C1 segment of cervical spinal cord (tissue), 14 donors: ENCODE data around the gene STPG3.
"Not testable (repeated sequence)": the region's sequence is repeated elsewhere in the genome, so short reads cannot be mapped to it uniquely, and the experiment has no call there.

Experiments used
- DNase-seq, 14 donors: peaks; one replicate each; lab custom pipeline; 2025; lab: John Stamatoyannopoulos, UW

STPG3 gene

GRCh38 chr9:137233143-137233980 is 17.7 kb upstream of the STPG3 start:
- no peak for DNase-seq

DNA sequence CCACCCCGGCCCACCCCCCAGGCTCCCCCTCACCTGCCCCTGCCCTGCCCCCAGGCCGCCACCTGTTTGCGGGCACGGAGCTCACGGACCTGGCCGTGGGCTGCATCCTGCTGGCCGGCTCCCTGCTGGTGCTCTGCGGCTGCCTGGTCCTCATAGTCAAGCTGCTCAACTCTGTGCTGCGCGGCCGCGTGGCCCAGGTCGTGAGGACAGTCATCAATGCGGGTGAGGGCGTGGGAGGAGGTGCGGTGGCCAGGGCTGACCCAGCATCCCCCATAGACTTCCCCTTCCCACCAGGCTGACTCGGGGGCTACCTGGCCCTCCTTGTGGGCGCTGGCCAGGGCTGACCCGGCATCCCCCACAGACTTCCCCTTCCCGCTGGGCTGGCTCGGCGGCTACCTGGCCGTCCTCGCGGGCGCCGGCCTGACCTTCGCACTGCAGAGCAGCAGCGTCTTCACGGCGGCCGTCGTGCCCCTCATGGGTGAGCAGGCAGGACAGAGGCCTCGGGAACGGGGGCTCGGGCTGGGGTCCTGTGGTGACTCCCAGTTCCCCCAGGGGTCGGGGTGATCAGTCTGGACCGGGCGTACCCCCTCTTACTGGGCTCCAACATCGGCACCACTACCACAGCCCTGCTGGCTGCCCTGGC is 16.9 kb upstream of the STPG3 start:
- DNase-seq, result no peak

DNA sequence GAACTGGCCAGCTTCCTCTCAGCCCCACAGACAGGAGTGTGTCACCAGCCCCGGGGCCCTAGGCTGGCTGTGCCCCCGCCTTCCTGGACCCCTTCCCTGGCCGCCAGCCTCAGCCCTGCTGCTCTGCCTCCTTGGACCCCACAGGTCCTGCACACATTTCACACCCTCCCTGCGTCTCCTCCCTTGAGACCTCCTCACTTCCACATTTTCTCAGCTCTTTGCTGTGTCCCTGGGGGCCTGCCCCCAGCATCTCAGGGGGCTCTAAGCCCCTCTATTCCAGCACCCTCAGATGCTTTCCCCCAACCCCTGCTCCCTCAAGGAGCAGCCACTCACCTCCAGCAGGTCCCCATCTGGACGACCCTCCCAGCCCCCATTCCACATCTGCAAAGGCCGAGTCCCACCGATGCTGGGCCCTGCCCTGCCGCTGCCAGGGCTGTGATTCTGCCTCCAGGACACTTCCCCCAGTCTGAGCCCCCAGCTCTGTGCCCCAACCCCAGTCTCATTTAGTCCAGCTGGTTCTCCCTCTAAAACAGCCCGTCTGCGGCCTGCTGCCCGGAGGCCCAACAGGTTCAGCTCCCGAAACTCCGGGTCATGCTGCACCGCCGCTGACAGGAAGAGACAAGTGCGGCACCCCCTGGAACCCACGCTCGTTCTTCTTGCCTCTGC is 16.2 kb upstream of the STPG3 start:
- DNase-seq, result no peak

DNA sequence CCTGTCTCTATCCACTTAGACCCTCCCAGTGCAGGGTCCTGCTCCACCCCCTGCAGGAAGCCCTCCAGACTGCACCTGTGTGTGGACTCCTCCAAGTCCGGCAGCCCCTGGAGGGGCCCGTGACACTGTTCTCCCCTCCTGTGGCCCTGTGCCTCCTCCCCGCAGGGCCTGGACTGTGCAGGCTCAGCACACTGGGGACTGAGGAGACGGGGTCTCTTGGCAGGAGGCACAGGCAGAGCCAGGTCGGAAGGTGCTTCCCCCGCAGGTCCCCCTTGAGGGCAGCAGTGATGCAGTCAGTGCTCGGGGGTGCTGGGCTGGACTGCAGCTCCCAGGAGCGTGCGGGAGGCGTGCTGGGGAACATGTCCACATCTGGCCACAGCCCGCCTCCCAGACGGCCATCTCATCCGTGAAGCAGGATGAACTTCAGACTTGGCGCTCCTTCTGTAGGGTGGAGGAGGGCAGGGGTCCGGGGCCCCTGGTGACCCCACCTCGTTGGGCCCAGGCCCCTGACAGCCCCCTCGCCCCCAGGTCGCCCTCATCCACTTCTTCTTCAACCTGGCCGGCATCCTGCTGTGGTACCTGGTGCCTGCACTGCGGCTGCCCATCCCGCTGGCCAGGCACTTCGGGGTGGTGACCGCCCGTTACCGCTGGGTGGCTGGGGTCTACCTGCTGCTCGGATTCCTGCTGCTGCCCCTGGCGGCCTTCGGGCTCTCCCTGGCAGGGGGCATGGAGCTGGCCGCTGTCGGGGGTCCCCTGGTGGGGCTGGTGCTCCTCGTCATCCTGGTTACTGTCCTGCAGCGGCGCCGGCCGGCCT is 15.5 kb upstream of the STPG3 start:
- DNase-seq, result no peak

DNA sequence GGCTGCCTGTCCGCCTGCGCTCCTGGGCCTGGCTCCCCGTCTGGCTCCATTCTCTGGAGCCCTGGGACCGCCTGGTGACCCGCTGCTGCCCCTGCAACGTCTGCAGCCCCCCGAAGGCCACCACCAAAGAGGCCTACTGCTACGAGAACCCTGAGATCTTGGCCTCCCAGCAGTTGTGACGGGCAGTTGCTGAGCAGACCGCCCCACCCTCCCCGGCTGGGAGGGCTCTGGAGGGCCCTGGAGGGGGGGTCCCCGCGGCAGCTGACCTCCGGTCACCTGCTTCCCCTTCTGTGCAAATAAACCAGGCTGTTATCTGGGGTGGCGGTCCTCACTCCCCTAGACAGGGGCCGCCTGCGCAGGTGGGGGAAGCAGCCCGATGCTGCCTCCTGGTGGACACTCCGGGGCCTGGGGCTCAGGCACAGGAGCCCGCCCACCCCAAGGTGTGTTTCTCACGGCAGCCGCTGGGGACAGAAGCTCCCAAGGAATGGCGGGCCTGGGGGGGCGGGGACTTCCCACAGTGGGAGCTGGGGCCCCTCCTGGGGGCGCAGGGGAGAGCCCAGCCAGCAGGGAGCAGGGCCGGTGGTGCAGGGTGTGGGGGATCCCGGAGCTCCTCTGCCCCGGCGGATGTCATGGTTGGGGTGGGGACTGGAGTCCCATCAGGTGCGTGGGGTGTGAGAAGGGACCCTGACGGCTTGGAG is 14.7 kb upstream of the STPG3 start:
- peak; percentile 10 to 81 (median 56) for DNase-seq

- DNase-seq, result peak in 1 of 14 donors; percentile 30
Measured at GRCh38 chr9:137236936-137237421, 14.1 kb upstream of the STPG3 start.

DNA sequence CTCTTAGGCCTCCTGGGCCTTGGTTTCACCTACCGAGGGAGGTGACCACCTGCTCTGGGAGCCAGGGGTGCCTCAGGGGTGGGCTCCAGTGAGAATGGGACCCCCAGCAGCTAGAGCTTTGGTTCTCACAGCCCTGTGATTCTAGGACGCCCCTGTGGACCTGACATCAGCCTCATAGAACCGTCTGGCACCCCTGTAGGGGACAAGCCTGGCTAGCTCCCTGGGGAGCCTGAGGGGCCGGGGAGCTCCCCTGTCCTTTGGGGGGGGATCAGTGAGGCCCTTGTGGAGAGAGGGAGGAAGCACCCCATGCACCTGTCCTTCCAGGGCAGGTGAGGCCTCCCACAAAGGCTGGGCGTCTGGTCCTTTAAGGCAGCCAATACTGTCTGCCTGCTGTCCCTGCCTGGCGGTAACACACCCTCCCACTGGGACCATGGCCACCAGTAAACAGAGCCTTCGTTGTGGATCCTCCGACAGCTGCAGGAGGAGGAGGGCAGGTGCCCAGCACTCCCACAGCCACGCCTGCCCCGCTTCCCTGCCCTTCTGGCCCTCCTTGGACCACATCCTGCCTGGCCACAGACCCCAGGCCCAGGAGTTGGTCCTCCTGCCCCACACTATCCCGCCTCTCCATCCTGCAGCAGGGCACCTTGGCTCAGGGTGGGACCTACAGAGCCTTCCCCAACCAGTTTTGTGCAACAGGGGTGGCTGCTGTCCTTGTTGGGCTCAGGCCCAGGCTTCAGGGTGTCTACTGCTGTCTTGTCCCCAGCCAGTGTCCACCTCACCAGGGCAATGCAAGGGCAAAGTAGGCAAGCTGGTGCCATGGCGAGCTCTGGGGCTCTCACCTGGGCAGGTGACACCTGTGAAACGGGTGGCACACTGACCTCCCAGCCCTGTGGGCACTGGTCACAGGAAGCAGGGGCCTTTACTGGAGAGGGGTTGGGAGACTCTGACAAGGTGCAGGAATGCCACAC is 13.0 kb upstream of the STPG3 start:
- peak in 9 of 14 donors; percentile 33 to 77 (median 56) for DNase-seq

DNA sequence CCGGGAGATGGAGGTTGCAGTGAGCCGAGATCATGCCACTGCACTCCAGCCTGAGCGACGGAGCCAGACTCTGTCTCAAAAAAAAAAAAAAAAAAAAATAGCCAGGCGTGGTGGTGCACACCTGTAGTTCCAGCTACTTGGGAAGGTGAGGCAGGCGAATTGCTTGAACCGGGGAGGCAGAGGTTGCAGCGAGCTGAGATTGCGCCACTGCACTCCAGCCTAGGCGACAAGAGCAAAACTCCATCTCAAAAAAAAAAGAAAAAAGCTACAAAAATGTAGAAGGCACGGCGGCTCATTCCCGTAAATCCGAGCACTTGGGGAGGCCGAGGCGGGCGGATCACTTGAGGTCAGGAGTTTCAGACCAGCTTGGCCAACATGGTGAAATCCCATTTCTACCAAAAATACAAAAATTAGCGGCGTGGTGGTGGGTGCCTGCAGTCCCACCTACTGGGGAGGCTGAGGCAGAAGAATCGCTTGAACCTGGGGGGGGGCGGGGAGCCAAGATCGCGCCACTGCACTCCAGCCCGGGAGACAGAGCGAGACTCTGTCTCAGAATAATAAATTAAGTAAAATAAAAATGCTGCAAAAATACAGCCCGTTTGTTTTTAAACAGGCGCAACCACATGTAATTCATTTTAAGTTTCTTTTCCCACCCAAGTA is 11.4 kb upstream of the STPG3 start:
- DNase-seq, result not testable (repeated sequence)

GRCh38 chr9:137240318-137240840 is 10.7 kb upstream of the STPG3 start:
- DNase-seq, result peak in 12 of 14 donors; percentile 56 to 88 (median 83)

- peak; percentile 87 to 100 (median 98) for DNase-seq
Measured at GRCh38 chr9:137240841-137241489, 10.1 kb upstream of the STPG3 start, which contains the start of gene TUBB4B. TUBB4B (plus strand) TSS chr9:137241287; CDS start chr9:137241361, 74 bp downstream.

DNA sequence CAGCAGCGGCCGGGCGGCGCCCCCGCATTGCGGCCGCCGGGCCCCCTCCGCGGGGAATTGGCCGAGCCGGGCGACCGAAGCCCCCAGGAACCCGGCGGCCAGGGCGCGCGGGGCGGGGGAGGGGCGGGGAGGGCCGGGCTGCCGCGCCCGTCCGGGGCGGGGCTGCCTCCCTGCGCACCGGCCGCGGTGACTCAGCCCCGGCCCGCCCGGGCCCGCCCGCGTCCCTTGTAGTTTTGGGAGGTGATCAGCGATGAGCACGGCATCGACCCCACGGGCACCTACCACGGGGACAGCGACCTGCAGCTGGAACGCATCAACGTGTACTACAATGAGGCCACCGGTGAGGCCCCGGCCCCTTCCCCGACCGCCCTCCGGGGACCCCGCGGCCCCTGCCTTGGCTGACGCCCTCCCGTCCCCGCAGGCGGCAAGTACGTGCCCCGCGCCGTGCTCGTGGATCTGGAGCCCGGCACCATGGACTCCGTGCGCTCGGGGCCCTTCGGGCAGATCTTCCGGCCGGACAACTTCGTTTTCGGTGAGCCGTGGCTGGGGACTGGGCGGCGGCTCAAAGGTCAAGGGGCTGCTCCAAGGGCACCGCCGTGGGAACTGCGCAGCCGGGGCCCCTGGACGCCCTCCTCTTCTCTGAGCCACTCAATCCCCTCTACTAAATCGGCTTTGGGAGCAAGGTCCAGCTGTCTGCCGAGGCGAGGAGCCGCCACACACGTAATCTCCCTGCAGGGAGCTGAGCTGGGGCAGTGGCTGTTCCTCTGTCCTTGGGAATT is 9.4 kb upstream of the STPG3 start:
- peak in 3 of 14 donors; percentile 20 to 65 (median 34) for DNase-seq

DNA sequence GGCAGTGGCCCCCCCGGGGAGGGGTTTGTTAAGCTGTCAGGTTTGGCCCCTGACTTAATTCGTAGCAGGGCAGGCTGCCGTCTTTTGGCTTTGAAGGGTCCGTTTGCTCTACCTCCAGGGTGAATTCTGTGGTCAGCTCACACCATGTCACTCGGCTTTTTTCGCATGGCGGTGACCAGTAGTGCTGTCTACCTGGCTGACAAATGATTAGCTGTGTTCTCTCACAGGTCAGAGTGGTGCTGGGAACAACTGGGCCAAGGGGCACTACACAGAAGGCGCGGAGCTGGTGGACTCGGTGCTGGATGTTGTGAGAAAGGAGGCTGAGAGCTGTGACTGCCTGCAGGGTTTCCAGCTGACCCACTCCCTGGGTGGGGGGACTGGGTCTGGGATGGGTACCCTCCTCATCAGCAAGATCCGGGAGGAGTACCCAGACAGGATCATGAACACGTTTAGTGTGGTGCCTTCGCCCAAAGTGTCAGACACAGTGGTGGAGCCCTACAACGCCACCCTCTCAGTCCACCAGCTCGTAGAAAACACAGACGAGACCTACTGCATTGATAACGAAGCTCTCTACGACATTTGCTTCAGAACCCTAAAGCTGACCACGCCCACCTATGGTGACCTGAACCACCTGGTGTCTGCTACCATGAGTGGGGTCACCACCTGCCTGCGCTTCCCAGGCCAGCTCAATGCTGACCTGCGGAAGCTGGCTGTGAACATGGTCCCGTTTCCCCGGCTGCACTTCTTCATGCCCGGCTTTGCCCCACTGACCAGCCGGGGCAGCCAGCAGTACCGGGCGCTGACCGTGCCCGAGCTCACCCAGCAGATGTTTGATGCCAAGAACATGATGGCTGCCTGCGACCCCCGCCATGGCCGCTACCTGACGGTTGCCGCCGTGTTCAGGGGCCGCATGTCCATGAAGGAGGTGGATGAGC is 8.6 kb upstream of the STPG3 start:
- DNase-seq, result no peak

DNA sequence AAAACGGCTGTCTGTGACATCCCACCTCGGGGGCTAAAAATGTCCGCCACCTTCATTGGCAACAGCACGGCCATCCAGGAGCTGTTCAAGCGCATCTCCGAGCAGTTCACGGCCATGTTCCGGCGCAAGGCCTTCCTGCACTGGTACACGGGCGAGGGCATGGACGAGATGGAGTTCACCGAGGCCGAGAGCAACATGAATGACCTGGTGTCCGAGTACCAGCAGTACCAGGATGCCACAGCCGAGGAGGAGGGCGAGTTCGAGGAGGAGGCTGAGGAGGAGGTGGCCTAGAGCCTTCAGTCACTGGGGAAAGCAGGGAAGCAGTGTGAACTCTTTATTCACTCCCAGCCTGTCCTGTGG is 7.8 kb upstream of the STPG3 start:
- not testable (repeated sequence) for DNase-seq

DNA sequence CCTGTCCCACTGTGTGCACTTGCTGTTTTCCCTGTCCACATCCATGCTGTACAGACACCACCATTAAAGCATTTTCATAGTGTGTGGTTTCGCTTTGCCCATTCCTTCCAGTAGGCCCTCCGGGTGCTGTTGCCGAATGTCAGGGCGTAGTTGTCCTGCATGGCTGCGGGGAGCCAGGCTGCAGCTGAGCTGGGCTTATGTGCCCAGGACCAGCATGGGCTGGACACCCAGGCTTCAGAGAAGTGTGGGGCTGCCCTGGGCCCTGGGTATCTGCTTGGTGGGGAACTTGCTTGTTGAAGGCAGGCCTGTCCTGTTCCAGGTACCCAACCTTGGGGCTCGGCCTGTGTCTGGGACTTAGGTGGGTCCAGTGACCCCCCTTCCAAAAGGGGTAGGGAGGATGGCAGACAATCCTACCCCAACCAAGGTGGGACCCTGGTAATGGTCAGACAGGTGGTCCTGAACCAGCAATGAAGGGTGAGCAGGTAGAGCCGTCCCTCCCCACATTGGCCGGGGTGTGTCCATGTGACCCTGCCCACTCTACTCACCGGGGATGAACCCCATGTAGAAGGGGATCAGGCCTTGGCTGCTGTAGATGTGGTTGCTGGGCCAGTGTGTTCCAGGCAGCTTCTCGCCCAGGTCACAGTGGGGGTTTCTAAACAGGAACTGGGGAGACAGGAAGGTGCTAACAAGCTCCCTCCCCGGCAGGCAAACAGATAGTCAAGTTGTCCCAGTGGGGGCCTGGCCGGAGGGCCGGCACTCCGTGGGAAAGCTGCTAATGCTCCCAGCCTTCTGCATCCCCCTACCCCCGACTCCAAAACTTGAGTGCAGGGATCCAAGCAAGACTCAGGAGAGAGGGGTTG is 7.2 kb upstream of the STPG3 start:
- DNase-seq, result no peak
